Transverse colon (tissue), 3 donors: ENCODE results near the gene PTRH1.

Experiments used
- CTCF ChIP-seq, 5 experiments: fragments of 200-600 bp in 3 of 5; fragments of 450-650 bp in 2 of 5; sonication (generic) in 3 of 5; IDR thresholded peaks; 1 replicate in 2 of 5; 2 replicates in 3 of 5; pipeline ENCODE4 v1.5.1; 2016 to 2017; ENCODE audit warnings: antibody characterized with exemption in 5 of 5, inconsistent platforms in 3 of 5, mild to moderate bottlenecking in 2 of 5, moderate library complexity in 1 of 5
- POLR2A ChIP-seq: fragments of 450-650 bp; IDR thresholded peaks from one replicate; pipeline ENCODE4 v1.6.1; 2016; ENCODE audit warnings: antibody characterized with exemption, mild to moderate bottlenecking, moderate library complexity

GRCh38 chr9:127761061-127761460 is 45.6 kb upstream of the PTRH1 start:
- TF ChIP-seq CTCF (IDR thresholded peaks at IDR 0.05) = no peak
- TF ChIP-seq POLR2A = no peak
